PC-9 (cell line): ENCODE results near the gene TMEM126A.

Source experiments
- CTCF ChIP-seq: fragments of 200-600 bp; sonication (generic); conservative IDR thresholded peaks from 2 replicates; pipeline ENCODE4 v1.6.1; 2017; ENCODE audit warnings: mixed run types, antibody characterized with exemption, mild to moderate bottlenecking, moderate library complexity
- EZH2 ChIP-seq: fragments of 200-600 bp; sonication (generic); IDR thresholded peaks from 2 replicates; pipeline ENCODE4 v1.8.0; 2017; ENCODE audit warnings: antibody characterized with exemption, low read depth

- TF ChIP-seq CTCF (no peak), EZH2 (no peak)
These were observed 14.4 kb downstream of the TMEM126A start for GRCh38 chr11:85661972-85662664.
